Fibroblast of skin of back (primary cell): ENCODE results near the gene ANKRD61.
"Not testable (repeated sequence)": the region's sequence is repeated elsewhere in the genome, so short reads cannot be mapped to it uniquely, and the experiment has no call there.

Experiments used
- DNase-seq: peaks from one replicate; pipeline ENCODE4 v3.0.0-alpha.2; 2013

The ANKRD61 gene

GRCh38 chr7:6032167-6032566 lies 991 bp downstream of the ANKRD61 start:
- no peak for DNase-seq

DNA sequence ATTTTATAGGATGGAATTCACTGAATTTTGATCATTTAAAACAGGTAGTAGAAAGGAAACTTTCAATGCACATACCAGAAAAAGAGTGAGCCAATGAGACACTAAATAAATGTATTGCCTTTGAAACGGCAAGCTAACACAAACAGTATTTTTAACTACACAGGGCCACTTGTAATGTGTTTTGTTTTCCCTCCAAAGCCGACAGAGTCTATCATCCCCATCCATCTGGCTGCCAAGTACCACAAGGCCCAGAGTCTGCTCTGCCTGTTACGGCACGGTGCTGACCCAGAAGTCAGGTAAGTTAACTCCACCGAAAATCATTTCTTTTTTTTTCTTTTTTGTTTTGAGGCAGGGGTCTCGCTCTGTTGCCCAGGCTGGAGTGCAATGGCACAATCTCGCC lies 1.5 kb downstream of the ANKRD61 start:
- DNase-seq, result no peak

DNA sequence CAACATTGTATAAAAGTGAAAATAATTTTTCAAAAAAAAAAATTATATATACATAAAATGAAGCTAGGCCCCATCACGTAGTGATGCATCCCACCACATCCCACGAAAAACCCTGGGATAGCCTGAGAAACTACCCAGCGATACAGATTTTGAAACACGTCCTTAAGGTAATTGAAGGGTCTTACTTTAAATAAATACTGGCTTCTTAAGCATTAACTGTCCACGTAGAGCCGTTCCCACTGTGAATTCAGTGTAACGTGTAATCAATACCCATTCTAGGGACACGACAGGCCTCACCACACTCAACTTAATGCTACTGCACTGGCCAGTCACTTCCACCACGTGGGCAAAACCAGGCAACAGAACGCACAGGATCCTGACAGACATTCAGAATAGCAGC lies 4.0 kb downstream of the ANKRD61 start:
- DNase-seq, result no peak

- no peak for DNase-seq
Observed at GRCh38 chr7:6035686-6036085, 4.5 kb downstream of the ANKRD61 start.

GRCh38 chr7:6049780-6050179 lies 18.6 kb downstream of the ANKRD61 start:
- no peak for DNase-seq

DNA sequence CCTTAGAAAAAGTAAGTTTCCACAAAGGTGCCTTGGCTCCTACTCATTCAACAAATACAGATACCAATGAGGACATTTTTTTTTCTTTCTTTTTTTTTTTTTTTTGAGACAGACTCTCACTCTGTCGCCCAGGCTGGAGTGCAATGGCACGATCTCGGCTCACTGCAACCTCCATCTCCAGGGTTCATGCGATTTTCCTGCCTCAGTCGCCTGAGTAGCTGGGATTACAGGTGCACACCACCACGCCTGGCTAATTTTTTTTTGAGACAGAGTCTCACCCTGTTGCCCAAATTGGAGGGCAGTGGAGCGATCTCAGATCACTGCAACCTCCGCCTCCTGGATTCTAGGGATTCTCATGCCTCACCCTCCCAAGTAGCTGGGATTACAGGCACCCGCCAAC lies 20.0 kb downstream of the ANKRD61 start:
- DNase-seq, result not testable (repeated sequence)

DNA sequence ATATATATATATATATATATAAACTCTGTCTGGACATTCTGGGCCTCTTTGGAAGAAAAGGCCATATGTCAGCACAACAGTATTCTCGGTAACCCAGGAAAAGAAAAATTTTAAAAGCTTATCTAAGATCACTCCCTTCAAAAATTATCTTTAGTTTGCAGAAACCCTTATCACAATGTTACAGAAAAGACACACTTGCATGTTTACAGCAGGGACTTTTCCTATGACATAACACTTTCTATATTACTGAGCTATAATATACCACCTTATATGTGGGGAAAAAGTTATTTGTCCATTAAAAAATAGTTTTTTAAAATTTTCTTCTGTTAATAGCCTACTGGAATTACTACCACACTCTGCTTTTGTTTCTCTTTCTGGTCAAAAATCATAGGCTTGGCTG lies 25.4 kb downstream of the ANKRD61 start:
- no peak for DNase-seq

DNA sequence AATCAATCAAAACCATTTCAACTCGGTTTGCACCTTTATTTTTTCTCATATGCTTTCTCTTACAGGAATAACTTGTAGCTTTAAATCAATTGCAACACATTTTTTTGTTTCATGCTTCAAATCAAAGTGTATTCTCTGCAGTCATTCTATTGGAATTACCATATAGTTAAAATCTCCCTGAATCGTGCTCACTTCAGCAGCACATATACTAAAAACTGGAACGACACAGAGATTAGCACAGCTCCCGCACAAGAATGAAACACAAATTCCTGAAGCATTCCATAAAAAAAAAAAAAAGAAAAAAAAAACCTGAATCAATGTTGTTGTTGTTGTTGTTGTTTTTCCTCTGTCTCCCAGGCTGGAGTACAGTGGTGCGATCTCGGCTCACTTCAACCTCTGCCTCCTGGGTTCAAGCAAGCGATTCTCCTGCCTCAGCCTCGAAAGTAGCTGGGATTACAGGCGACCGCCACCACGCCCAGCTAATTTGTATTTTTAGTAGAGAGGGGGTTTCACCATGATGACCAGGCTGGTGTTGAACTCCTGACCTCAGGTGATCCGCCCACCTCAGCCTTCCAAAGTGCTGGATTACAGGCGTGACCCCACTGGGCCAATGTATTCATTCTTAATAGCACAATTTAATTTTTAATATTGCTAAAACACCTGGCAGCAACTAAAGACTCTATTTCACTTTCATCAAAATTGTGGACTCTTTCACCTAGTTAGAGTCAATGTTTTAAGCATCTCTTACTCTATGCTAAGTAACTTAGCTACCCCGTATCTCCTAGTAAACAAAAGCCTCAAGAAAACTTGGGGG lies 26.3 kb downstream of the ANKRD61 start:
- DNase-seq, result no peak

DNA sequence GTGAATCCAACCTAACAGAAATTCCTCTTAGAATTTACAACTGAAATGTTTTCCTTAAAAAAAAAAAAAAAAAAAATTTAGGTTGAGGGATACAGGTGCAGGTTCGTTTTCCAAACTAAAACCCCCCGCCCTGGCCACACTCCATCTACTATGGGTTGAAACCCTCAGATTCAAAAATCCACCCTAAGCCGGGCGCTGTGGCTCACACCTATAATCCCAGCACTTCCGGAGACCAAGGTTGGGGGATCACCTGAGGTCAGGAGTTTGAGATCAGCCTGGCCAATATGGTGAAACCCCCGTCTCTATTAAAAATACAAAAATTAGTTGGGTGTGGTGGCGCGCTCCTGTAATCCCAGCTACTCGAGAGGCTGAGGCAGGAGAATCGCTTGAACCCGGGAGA lies 28.8 kb downstream of the ANKRD61 start:
- DNase-seq, result not testable (repeated sequence)

GRCh38 chr7:6071406-6071805 lies 40.2 kb downstream of the ANKRD61 start:
- no peak for DNase-seq

- no peak for DNase-seq
Observed at GRCh38 chr7:6074612-6075380, 43.6 kb downstream of the ANKRD61 start.

GRCh38 chr7:6078548-6078947 lies 47.4 kb downstream of the ANKRD61 start:
- no peak for DNase-seq

- not testable (repeated sequence) for DNase-seq
Observed at GRCh38 chr7:6083047-6083446, 51.9 kb downstream of the ANKRD61 start.
